ENCODE results near the gene PALD1.
"Not testable (repeated sequence)": the region's sequence is repeated elsewhere in the genome, so short reads cannot be mapped to it uniquely, and the experiment has no call there.

The PALD1 gene

DNA sequence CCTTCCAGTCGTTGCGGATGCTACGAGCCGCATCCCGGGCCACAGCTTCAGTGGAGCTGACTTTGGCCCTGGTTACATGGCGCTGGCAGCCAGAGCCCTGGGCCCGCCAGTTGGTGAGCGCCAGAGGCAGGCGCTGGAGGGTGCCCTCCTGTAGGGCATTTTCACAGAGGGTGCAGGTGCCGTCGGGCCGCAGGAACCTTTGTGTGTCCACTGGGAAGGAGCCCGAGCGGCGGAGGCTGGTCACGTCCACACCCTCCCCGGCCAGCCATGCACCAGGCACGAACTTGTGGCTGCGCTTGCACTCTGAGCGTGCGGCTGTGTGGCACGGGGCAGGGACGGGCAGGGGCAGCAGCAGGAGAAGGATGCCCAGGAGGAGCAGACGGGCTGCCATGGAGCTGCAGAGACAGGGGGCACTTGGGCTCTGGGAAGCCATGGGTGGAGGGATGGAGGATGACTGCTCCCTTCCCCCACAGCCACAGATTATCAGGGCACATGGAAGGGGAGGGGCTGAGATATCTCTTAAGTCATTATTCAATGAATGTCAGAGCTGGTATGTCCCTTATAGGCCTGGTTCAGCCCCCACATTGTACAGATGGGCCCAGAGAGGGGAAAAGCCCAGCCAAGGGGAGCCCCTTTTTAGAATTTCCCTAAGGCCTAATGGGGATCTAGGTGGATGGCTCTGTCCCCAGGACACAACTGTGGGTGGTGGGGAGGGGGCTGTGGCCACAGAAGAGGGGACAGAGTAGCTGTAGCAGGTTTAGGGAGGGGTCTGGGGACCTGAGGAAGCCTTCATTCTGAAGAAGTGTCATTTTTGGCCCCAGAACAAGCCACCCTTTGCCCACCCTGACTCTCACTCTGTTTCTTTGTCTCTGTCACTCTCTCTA, 122.2 kb downstream of the PALD1 start:
- Histone ChIP-seq H3K27me3 (ENCODE audit: control insufficient read depth, insufficient read depth, low read length) (no peaks in the 10 kb centered on the region), H3K27ac (ENCODE audit: low read depth, low read length) (no peak overlapping the region), H3K9ac (ENCODE audit: low read length) (no peak overlapping the region), H3K36me3 (ENCODE audit: control insufficient read depth, insufficient read depth, low read length) (no peaks in the 10 kb centered on the region), H3K4me3 (ENCODE audit: low read length) (no peak overlapping the region), H3K4me1 (ENCODE audit: control insufficient read depth, insufficient read depth, low read length) (no peaks in the 10 kb centered on the region)

- Histone ChIP-seq H3K27ac (ENCODE audit: low read depth, low read length) (no peak overlapping the region), H3K4me3 (ENCODE audit: low read length) (no peak overlapping the region), H3K27me3 (ENCODE audit: control insufficient read depth, insufficient read depth, low read length) (no peaks in the 10 kb centered on the region), H3K9ac (ENCODE audit: low read length) (no peak overlapping the region), H3K4me1 (ENCODE audit: control insufficient read depth, insufficient read depth, low read length) (no peaks in the 10 kb centered on the region), H3K36me3 (ENCODE audit: control insufficient read depth, insufficient read depth, low read length) (no peaks in the 10 kb centered on the region)
Observed at GRCh38 chr10:70601746-70602145, 123.2 kb downstream of the PALD1 start.

GRCh38 chr10:70602665-70603448, 124.3 kb downstream of the PALD1 start, which contains the start of gene PRF1:
TSS of gene PRF1 (minus strand) at chr10:70602741. CDS start at chr10:70600902, 1,839 bp downstream.
- H3K4me3 ChIP-seq (ENCODE audit: low read length) = no peak within 1 kb of the TSS
- no peak within 1 kb of the TSS for H3K27ac ChIP-seq (ENCODE audit: low read depth, low read length)
- H3K4me1 ChIP-seq (ENCODE audit: control insufficient read depth, insufficient read depth, low read length) = no peaks in the 10 kb centered on the region
- no peaks in the 10 kb centered on the region for H3K27me3 ChIP-seq (ENCODE audit: control insufficient read depth, insufficient read depth, low read length)
- no peak within 1 kb of the TSS for H3K9ac ChIP-seq (ENCODE audit: low read length)
- H3K36me3 ChIP-seq (ENCODE audit: control insufficient read depth, insufficient read depth, low read length) = no peaks in the 10 kb centered on the region

DNA sequence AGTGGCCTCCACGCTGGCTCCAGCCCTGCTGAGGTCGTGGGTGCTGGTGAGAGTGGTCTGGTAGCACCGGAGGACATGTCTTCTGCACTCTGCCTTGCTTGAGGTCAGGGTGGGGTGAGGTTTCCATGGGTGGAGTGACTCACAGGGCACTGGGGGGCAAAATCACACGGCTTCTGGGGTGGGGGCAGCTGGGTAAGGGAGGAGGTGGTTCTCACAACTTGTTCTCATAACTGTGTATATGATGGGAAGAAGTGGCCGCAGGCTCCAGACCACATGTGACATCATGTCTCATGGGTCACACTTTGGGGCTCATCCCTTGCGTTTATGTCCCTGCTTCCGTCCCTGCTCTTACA, 124.9 kb downstream of the PALD1 start:
- no peak overlapping the region for H3K9ac ChIP-seq (ENCODE audit: low read length)
- no peaks in the 10 kb centered on the region for H3K4me1 ChIP-seq (ENCODE audit: control insufficient read depth, insufficient read depth, low read length)
- no peak overlapping the region for H3K4me3 ChIP-seq (ENCODE audit: low read length)
- H3K36me3 ChIP-seq (ENCODE audit: control insufficient read depth, insufficient read depth, low read length) = no peaks in the 10 kb centered on the region
- no peaks in the 10 kb centered on the region for H3K27me3 ChIP-seq (ENCODE audit: control insufficient read depth, insufficient read depth, low read length)
- no peak overlapping the region for H3K27ac ChIP-seq (ENCODE audit: low read depth, low read length)

GRCh38 chr10:70604106-70604505, 125.5 kb downstream of the PALD1 start:
- no peaks in the 10 kb centered on the region for H3K36me3 ChIP-seq (ENCODE audit: control insufficient read depth, insufficient read depth, low read length)
- no peaks in the 10 kb centered on the region for H3K27me3 ChIP-seq (ENCODE audit: control insufficient read depth, insufficient read depth, low read length)
- no peak overlapping the region for H3K27ac ChIP-seq (ENCODE audit: low read depth, low read length)
- H3K4me1 ChIP-seq (ENCODE audit: control insufficient read depth, insufficient read depth, low read length) = no peaks in the 10 kb centered on the region
- no peak overlapping the region for H3K4me3 ChIP-seq (ENCODE audit: low read length)
- H3K9ac ChIP-seq (ENCODE audit: low read length) = no peak overlapping the region

GRCh38 chr10:70605161-70605560, 126.6 kb downstream of the PALD1 start:
- Histone ChIP-seq H3K4me3 (ENCODE audit: low read length) (no peak overlapping the region), H3K4me1 (ENCODE audit: control insufficient read depth, insufficient read depth, low read length) (no peaks in the 10 kb centered on the region), H3K9ac (ENCODE audit: low read length) (no peak overlapping the region), H3K36me3 (ENCODE audit: control insufficient read depth, insufficient read depth, low read length) (no peaks in the 10 kb centered on the region), H3K27ac (ENCODE audit: low read depth, low read length) (no peak overlapping the region), H3K27me3 (ENCODE audit: control insufficient read depth, insufficient read depth, low read length) (no peaks in the 10 kb centered on the region)

DNA sequence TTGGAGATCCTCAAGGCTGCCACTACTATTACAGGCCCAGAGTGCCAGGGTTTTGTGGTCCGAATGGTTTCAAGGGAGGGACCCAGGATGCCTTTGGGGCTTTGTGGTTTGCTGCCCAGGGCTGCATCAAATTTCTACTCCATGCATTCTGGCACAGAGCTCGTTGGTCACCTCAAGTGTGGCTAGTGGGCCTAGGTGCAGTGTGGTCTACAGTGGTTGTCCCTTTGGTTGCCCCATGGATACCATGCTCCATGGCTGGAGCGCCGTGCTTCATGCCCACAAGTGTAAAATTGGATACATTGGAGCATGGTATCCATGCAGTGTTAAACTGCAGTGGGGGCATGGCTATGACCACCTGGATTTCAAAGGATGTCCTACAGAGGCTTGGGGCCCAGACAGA, 129.4 kb downstream of the PALD1 start:
- Histone ChIP-seq H3K4me1 (ENCODE audit: control insufficient read depth, insufficient read depth, low read length) (no peaks in the 10 kb centered on the region), H3K4me3 (ENCODE audit: low read length) (no peak overlapping the region), H3K27me3 (ENCODE audit: control insufficient read depth, insufficient read depth, low read length) (no peaks in the 10 kb centered on the region), H3K9ac (ENCODE audit: low read length) (no peak overlapping the region), H3K27ac (ENCODE audit: low read depth, low read length) (no peak overlapping the region), H3K36me3 (ENCODE audit: control insufficient read depth, insufficient read depth, low read length) (no peaks in the 10 kb centered on the region)

- no peak overlapping the region for H3K27ac ChIP-seq (ENCODE audit: low read depth, low read length)
- H3K4me1 ChIP-seq (ENCODE audit: control insufficient read depth, insufficient read depth, low read length) = no peaks in the 10 kb centered on the region
- H3K9ac ChIP-seq (ENCODE audit: low read length) = no peak overlapping the region
- H3K36me3 ChIP-seq (ENCODE audit: control insufficient read depth, insufficient read depth, low read length) = no peaks in the 10 kb centered on the region
- no peak overlapping the region for H3K4me3 ChIP-seq (ENCODE audit: low read length)
- H3K27me3 ChIP-seq (ENCODE audit: control insufficient read depth, insufficient read depth, low read length) = no peaks in the 10 kb centered on the region
Observed at GRCh38 chr10:70613941-70614340, 135.4 kb downstream of the PALD1 start.

- not testable (repeated sequence) for H3K27ac ChIP-seq (ENCODE audit: low read depth, low read length); H3K4me3 ChIP-seq (ENCODE audit: low read length); H3K36me3 ChIP-seq (ENCODE audit: control insufficient read depth, insufficient read depth, low read length); H3K9ac ChIP-seq (ENCODE audit: low read length); H3K27me3 ChIP-seq (ENCODE audit: control insufficient read depth, insufficient read depth, low read length); H3K4me1 ChIP-seq (ENCODE audit: control insufficient read depth, insufficient read depth, low read length)
Observed at GRCh38 chr10:70614364-70614763, 135.8 kb downstream of the PALD1 start.

- H3K4me1 ChIP-seq (ENCODE audit: control insufficient read depth, insufficient read depth, low read length) = no peaks in the 10 kb centered on the region
- H3K36me3 ChIP-seq (ENCODE audit: control insufficient read depth, insufficient read depth, low read length) = no peaks in the 10 kb centered on the region
- H3K27ac ChIP-seq (ENCODE audit: low read depth, low read length) = no peak overlapping the region
- H3K9ac ChIP-seq (ENCODE audit: low read length) = no peak overlapping the region
- no peak overlapping the region for H3K4me3 ChIP-seq (ENCODE audit: low read length)
- no peaks in the 10 kb centered on the region for H3K27me3 ChIP-seq (ENCODE audit: control insufficient read depth, insufficient read depth, low read length)
Observed at GRCh38 chr10:70615211-70615610, 136.6 kb downstream of the PALD1 start.

DNA sequence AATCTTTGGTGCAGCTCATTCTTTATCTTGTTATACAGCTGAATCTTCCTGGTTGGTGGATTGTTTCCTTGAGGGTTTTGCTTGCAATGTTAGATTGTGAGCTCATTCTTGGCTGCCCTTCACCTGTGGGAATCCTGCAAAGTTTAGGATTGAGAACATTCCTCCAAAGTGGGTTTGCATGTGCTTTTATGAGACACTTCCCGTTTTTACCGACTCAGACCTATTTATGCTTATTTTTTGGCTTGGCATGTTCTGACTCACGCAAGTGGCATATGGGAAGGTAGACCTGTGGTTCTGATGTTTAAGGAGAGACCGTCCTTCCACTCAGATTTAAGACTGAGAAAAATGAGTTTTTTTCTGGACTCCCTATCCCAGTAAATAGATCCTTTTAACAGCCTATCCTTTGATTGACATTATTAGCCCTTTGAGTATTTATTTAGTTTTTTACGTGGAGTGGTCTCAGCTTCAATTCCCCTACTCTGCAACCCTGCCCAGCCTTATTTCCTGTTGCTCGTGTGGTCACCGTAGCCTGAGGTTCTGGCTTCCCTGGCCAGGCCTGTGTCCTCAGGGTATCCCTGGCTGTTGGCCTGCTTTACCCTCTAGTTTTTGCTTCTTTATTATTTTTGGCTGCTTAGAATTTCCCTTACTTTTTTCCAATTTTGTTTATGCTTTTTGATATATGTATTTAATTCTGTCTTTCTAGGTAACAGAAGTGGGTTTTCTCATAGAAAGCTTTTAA, 137.4 kb downstream of the PALD1 start:
- H3K36me3 ChIP-seq (ENCODE audit: control insufficient read depth, insufficient read depth, low read length) = no peaks in the 10 kb centered on the region
- H3K4me3 ChIP-seq (ENCODE audit: low read length) = no peak overlapping the region
- no peaks in the 10 kb centered on the region for H3K4me1 ChIP-seq (ENCODE audit: control insufficient read depth, insufficient read depth, low read length)
- no peak overlapping the region for H3K9ac ChIP-seq (ENCODE audit: low read length)
- H3K27ac ChIP-seq (ENCODE audit: low read depth, low read length) = no peak overlapping the region
- H3K27me3 ChIP-seq (ENCODE audit: control insufficient read depth, insufficient read depth, low read length) = no peaks in the 10 kb centered on the region

GRCh38 chr10:70616761-70617160, 138.2 kb downstream of the PALD1 start:
- H3K27ac ChIP-seq (ENCODE audit: low read depth, low read length) = no peak overlapping the region
- H3K4me3 ChIP-seq (ENCODE audit: low read length) = no peak overlapping the region
- no peaks in the 10 kb centered on the region for H3K36me3 ChIP-seq (ENCODE audit: control insufficient read depth, insufficient read depth, low read length)
- no peak overlapping the region for H3K9ac ChIP-seq (ENCODE audit: low read length)
- H3K4me1 ChIP-seq (ENCODE audit: control insufficient read depth, insufficient read depth, low read length) = no peaks in the 10 kb centered on the region
- no peaks in the 10 kb centered on the region for H3K27me3 ChIP-seq (ENCODE audit: control insufficient read depth, insufficient read depth, low read length)

All from rectal smooth muscle tissue (tissue), 1 donor.